ENCODE data around the gene ZFAND3.
"Not testable (repeated sequence)": the region's sequence is repeated elsewhere in the genome, so short reads cannot be mapped to it uniquely, and the experiment has no call there.

ZFAND3 gene

DNA sequence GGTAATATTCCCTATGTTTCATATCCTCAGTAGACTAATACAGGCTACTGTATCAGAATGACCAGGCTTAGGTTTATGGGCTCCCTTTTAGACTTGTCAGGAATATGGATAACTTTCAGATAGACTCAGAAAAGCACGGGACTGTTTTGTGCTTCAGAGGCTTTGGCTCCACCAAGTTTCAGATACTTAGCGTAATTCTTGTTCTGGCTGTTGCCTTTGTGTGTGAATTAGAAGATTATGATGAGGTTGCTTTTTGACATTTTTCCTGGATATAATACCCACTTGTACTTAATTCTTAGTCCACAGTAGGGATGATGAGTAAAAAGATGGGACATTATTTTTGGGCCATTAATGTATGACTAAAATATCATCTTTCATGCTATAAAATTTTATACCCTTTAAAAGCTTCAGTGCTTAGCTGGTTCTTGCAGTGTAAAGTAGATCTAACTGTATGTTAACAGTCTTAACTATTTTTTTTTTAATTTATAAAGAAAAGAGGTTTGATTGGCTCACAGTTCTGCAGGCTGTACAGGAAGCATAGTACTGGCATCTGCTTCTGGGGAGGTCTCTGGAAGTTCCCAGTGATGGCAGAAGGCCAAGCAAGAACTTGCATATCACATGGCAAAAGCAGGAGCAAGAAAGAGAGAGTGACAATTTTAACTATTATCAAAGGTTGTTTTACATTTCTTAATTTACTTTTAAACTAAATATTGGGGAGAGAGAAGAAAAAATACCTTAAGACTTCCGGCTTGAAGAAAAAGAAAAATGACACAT is 120.7 kb downstream of the ZFAND3 start:
- DNase-seq = no peak

DNA sequence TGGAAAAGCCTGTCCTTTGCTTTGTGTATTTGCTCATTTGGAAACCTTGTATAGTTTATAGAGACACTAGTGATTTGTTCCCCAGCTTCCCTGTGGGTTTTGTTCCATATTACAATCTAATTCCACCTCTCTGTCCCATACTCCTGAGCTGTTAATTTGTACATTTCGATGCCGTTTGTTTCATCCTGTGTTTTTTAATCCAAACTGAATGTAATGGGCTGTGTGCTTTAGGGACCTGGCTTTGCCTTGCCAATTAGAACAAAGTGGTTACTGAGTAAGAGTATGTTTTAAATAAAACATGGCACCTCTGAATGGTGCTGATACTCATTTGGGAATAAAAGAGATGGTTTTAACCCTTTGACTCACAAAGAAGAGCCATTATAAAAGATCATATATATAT is 122.3 kb downstream of the ZFAND3 start:
- DNase-seq = no peak

DNA sequence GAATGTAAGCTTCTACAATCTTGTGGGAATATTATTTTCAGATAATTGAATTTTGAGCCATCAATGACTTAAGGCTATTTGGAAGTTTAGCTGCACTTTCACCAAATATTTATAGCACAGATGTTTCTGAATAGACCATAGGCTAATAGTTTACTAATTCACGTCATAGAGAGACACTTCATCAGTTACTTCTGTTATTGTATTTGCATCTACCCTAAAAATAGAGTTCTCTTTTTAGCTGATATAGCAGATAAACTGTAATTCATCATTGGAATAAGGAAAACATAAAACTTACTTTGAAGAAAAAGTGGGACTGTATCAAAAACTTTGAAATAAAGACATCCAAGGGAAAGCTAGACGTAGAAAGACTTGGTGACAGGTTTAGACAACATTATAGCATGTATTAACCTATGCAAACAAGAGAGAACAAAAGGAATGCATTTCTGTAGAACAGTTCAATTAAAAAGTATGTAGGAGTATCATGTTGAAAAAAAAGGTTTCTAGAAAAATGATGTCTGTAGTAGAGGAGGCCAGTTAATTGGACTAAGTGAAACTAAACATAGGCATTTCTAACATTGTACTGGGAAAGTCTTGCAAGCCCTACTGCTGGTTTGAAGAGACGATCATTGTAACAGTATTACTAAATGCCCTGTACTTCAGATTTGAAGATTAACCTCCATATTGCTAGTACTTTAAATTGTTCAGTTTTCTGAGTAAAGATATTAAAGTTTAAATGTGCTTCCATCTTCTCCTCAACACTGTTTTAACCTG is 123.3 kb downstream of the ZFAND3 start:
- DNase-seq = no peak

DNA sequence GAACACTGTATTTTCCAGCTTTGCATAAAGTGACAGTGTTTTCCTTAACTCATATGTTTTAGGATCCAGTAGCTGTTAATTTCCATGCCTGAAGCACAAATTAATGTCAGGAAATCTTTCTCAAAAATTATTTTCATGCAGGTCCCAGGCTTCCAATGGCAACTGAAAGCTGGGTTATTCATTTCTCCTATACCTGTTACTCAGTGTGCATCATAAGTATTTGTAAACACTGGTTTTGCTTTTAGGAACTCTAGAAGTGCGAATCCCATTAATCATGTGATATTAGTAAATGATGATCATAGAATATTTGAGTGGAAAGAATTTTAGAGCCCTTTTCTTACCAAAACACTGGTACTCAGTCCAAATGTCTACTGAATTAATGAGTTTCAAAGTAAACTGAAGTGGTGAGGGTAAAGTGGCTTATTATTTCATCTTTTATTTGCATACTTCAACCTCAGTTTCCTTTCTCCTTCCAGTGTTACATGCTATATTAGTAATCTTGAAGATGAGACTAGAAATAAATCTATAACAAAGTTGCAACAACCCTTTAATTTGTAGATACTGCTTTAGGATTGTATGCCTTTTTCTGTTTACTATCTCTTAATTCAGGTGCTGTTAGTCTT is 124.0 kb downstream of the ZFAND3 start:
- no peak for DNase-seq

DNA sequence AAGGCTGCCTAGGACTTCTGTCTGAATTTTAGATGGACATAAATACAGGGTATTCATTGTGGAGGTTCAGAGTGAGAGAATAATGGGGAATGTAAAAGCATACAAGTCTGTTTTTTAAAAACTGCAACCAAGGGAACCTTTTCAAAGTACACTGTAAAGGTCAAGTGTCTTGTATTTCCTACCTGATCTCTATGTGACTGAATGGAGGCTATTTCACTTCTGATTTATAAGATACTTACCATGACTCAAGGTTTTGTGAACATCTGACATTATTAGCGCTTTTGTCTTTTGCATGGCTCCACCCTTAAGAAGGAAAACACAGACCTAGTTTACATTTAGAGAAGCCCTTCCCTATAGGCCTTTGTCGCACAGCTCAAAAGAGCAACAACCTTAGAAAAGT is 126.5 kb downstream of the ZFAND3 start:
- DNase-seq = no peak

DNA sequence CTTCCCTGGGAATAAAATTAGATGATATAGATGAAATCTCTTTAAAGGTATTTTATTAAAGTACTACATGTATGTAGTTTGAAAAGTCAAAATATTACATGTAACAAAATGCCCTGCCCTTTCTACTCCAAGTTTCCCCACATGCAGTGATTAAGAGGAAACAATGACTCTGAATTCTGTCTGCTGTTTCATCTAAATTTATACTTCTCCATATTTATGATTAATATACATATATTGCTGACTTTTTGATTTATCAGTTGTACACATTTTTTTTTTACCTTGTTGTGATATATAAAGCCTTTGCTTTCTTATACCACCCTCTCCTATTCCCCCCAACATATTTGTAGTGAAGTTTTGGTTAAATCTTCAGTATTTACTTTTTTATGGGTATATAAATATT is 127.9 kb downstream of the ZFAND3 start:
- no peak for DNase-seq

DNA sequence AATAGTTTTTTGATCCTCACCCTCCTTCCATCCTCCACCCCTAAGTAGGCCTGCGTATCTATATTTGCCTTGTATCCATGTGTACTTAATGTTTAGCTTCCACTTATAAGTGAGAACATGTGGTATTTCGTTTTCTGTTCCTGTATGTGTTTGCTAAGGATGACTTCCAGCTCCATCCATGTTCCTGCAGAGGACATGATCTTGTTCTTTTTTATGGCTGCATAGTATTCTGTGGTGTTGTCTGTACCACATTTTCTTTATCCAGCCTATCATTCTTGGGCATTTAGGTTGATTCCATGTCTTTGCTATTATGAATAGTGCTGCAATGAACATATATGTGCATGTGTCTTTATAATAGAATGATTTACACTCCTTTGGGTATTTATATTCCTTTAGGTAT is 129.1 kb downstream of the ZFAND3 start:
- not testable (repeated sequence) for DNase-seq

DNA sequence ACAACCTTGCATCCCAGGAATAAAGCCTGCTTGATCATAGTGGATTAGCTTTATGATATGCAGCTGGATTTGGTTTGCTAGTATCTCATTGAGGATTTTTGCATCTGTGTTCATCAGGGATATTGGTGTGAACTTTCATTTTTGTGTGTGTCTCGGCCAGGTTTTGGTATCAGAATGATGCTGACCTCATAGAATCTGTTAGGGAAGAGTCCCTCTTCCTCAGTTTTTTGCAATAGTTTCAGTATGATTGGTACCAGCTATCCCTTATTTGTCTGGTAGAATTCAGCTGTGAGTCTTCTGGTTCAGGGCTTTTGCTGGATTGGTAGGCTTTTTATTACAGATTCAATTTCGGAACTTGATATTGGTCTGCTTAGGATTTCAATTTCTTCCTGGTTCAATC is 132.5 kb downstream of the ZFAND3 start:
- no peak for DNase-seq

DNA sequence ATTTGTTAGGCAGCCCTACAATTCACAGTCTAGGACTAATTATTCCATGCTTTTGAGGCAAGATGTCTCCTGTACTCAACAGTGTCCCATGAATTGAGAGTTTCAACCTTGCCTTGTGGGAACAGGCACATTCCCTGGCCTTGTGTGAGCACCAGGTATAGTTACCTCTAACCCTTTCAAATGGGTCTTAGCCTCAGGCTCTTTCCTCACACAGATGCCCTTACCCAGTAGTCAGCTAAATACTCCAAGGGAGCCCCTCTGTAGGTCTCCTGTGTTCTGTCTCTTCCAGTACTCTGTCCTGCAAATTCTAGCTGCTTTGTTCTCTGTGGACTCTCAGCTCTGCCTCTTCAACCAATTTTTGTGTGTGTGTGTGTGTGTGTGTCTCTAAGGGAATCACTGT is 135.3 kb downstream of the ZFAND3 start:
- DNase-seq = no peak

DNA sequence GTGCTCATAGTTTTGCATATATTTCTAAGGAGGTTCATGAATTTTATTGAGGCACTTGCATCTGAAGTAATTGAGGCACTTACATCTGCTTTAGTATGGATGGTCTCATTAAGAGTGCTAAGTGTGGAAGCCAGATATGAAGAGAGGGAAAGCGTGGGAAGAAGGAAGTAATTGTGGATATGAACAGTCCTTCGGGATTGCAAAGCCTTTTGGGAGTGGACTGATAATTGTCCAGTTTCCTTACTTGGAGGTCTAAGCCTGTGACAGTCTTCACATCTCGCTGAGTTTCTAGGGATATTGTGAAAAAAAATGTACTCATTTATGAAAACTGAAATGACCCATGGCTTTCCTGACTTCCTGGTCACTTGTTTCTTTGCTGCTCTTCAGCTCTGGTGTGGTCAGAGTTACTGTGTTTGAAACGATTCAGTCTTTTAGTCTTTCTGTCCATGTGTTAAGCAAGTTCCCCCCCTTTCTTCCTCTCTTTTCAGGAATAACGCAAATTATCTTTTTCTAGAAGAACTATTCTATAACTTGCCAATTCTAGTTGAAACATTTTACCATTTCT is 137.3 kb downstream of the ZFAND3 start:
- no peak for DNase-seq

DNA sequence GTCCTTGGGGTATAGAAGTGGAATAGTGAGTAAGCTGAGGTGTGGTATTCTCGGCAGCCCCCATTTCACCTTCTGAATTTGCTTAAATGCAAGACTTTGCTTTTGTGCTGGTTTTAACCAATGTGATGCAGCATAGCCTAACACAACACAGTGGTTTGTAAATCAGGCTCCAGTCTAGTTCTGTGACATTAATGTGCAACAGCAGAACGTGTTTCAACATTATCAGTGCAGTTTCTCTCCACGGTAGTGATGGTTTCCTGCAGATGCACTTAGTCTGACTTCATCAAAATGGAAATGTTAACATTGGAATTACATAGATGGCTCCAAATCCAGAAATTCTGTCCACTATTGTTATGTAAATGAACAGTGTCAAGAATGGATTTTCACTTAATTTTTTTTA is 139.5 kb downstream of the ZFAND3 start:
- no peak for DNase-seq

DNA sequence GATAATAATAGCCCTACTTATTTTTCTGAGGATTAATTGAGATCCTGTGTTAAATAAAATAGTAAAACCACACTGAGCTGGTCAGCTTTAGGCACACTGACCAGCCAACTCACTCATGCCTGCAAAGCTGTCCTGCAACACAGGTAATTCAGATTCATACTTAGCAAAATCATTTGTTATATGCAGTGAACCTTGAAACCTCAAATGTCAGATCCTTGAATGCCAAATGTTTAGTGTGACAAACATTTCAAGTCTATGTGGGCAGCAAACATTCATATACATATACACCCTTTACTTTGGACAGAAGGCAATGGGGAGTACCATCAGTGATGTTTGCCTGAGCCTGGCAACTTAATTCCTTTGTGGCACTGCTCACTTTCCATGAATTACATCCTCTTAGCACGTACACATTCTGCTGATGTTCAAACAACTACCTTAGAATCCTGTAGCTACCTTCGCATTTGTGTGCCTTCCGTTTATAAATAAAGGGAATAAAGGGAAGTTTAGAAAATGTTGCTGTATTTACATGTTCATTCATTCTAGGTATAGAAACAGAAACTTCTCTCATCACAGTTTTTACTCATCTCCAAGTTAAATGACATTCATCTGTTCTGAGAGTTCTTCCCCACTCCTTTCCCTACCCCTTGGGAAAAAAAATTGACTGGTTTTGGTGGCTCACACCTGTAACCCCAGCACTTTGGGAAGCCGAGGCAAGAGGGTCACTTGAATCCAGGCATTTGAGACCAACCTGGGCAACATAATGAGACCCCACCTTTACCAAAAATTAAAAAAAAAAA is 140.8 kb downstream of the ZFAND3 start:
- DNase-seq = no peak

DNA sequence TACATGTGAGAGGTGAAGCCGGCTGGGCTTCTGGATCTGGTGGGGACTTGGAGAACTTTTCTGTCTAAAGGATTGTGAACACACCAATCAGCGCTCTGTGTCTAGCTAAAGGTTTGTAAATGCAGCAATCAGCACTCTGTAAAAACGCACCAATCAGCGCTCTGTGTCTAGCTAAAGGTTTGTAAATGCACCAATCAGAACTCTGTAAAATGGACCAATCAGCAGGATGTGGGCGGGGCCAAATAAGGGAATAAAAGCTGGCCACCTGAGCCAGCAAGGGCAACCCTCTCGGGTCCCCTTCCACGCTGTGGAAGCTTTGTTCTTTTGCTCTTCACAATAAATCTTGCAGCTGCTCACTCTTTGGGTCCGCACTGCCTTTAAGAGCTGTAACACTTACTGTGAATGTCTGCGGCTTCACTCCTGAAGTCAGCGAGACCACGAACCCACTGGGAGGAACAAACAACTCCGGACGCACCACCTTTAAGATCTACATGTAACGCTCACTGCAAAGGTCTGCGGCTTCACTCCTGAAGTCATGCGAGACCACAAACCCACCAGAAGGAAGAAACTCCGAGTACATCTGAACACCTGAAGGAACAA is 143.1 kb downstream of the ZFAND3 start:
- not testable (repeated sequence) for DNase-seq

DNA sequence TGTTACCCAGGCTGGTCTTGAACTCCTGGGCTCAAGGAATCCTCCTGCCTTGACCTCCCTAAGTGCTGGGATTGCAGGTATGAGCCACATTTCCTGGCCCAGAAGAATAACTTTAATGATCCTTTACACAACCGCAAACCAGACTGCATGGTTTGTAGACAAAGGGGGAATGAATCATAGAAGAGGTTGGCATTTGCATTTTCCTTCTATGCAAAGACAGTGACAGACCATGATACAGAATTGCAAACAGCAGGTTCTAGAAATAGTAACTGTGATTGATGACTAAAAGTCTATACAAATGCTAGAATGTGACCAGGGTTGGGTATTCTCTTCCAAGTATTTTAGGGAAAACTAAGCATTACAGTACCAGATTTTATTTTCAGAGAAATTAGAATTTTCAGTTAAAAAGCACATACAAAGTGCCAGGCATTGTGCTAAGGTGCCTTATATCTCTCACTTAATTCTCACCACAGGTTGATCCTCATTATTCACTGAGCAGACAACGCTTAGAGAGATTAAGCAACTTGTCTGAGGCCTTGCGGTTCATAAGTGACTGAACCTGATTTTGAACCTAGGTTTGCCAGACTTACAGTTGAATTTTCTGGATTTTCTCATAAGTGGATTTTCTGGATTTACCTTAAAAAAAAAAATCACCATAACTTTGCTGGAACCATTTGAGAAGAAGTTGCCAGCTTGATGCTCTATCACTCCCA is 146.6 kb downstream of the ZFAND3 start:
- no peak for DNase-seq

DNA sequence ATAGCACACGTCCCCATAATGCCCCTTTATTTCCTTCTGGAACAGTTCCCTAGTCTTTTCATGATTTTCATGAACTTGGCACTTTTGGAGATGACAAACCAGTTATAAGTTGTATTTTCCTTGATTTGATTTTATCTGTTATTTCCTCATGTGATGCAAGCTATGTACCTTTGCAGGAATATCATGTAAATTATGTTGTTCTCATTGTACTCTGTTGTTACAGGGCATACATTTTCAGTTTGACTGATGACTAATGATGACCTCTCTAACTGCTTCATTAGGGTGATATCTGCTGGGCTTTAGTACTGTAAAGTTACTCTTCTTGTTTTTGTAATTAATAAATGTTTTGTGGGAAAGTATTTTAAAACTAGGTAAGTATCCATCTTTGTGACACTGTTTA is 147.3 kb downstream of the ZFAND3 start:
- DNase-seq = no peak

DNA sequence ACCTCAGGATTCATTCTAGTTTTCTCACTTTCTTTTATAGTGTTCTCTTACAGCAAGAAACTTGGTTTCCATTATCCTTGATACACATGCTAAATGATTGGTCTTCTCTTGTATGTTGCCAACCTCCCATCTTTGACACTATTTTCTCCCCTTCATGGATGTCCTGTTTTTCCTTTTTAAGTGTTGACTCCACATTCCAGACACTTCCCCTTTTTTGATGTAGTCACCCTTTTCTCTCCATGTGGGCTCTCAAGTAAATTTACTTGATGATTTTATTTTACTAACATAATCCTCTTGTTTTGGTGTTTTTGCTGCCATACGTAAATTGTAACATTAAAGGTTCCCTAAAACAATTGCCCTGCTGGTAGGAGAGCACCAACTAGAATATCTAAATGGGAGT is 148.1 kb downstream of the ZFAND3 start:
- DNase-seq = no peak

DNA sequence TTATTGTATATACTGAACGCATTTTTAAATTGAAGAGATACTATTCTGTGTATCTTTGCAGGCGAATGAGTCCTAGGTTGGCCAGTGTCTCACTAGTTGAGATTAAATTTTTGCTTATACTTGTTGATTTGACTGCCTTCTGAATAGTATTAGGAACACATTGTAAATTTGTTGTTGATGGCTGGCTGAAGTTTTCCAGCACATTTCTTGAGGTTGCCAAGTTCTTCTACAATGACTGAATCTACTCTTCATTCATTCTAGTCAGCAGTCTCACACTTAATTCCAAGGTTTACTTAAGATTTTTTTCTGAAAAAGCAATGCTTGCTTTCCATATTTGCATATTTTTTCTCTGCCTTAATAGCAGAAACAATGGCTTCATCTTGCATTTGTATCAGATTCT is 151.7 kb downstream of the ZFAND3 start:
- DNase-seq = no peak

DNA sequence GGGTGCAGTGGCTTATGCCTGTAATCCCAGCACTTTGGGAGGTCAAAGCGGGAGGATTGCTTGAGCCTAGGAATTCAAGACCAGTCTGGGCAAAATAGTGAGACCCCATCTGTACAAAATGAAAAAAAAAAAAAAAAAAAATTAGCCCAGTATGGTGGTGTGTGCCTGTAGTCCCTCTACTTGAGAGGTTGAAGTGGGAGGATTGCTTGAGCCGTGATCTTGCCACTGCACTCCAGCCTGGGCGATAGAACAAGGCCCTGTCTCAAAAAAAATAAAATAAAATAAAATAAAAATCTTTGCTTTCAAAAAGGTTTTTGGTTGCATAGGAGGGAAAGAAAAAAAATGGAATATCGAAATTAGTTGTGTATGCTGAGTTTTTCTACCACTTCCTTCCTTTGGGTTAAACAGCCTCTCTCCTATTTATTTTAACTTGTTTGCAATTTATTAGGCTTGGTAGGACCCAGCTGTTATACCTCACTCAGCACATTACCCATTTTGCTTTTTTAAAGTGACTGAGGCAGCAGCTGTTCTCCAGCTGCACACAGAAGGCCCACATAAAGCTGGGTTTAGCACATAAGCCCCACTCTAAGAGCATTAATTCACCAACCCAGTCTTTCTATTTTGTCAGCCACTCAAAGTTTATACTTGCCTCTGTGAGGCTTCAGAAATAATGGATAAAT is 152.3 kb downstream of the ZFAND3 start:
- DNase-seq = no peak

DNA sequence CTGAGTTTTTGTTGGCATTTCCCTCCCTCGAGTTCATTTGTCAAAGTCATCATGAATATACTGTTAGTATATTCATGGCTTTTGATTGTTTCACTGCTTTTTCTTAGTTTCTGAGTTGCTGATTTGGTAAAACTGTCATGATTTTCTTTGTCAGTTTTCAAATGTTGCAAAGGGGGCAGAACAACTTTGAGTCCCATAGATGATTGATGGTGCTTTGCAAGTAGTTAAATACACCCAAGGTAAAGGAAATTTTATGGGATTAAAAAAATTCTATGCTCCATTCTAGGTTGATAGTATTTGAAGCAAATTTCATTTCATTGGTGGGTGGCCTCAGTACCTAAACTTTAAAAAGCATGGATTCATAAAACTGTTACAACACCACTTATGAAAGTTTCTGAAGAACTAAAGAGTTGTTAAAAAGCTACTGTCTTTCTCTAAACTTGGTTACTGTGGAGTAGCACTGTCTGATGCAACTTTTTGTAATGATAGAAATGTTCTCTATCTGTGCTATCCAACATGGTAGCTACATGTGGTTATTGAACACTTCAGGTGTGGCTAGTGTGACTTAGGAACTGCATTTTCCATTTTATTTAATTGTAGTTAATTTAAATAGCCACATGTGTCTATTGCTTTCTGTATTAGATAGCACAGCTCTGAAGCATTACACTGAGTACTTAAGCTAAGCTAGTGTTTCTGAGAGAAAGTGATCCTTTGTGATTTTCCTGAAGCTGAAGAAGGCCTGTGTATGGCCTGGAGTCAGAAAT is 153.6 kb downstream of the ZFAND3 start:
- no peak for DNase-seq

DNA sequence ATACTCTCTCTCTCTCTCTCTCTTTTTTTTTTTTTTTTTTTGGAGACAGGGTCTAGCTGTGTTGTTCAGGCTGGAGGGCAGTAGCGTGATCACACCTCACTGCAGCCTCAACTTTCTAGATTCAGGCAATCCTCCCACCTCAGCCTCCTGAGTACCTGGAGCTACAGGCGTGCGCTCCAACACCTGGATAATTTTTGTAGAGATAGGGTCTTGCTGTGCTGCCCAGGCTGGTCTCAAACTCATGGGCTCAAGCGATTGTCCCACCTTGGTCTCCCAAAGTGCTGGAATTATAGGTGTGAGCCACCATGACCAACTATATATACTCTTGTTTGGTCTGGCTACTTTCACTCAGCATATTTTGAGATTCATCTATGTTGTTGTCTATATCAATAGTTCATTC is 154.9 kb downstream of the ZFAND3 start:
- no peak for DNase-seq

All from SW 1271 (cell line).